Hematopoietic multipotent progenitor cell (in vitro differentiated cells): ENCODE measurements around the gene FUT9. TPM values are rescaled to one million over a fixed set of nuclear protein-coding genes. Genes with fewer than 3 reads are reported as not detected.

Experiments used
- DNase-seq, 3 donors: peaks; one replicate each; pipeline ENCODE4 v3.0.0-alpha.2; 2011 to 2015; ENCODE audit warnings: low read depth in 2 of 3, low spot score in 2 of 3
- total RNA-seq: library from RNA; depleted of rRNA; stranded (reverse); fragments of >200 nt; gene quantifications from one replicate; pipeline ENCODE4 v1.2.3, GENCODE V29; 2012

FUT9 gene
- total RNA-seq, 1 donor = under 0.01 TPM

DNA sequence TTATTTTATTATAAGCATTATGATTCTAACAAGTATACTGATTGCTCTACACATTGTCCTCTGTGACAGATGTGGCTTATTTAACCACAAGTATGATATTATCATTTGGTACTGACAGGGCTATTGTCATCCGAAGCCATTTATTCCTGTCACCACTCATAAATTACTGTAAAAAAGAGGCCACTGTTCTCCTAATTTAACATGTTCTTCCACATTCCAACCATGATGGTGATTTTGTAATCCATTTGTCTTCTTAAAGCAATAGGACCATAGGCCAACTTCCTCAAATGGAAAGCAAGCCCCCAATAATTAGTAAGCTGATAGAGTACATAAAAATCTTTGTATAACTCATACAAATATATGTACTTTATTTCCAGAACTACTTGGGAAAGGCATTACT is 50.6 kb downstream of the FUT9 start:
- no peak for DNase-seq

DNA sequence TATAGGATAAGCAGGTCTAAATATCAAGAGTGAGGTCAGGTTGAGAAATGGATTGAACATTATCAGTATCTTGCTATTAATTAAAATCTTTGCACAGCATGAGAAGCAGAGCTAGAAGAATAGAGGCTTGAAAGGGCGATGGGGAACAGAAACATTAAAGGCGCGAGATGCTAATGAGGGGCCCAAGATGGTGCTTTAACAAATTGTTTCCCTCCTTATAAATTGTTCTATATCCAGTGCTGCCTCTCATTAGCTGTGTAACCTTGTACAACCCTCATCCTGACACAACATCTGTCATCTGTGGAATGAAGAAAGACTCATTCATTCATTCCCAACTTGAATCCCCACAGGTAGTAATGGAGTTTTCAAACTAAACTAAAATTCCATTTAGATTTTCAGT is 57.8 kb downstream of the FUT9 start:
- no peak for DNase-seq

DNA sequence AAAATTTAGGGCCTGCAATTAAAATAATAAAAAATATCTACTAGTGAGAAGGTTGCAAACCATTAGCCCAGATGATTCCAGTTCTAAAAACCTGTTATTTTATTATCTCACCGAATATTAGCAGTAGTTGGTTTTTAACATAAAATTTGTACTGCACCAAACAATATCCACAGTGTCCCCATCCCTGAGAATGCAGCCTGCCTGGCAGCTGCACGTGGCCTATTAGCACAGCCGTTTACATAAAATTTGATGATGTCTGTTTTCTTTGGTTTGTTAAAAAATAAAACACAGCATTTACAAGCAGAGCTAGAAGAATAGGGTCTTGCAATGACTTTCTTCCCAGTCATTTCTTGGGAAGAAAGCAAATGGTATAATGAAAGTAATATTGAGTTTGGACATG is 58.2 kb downstream of the FUT9 start:
- DNase-seq = no peak

DNA sequence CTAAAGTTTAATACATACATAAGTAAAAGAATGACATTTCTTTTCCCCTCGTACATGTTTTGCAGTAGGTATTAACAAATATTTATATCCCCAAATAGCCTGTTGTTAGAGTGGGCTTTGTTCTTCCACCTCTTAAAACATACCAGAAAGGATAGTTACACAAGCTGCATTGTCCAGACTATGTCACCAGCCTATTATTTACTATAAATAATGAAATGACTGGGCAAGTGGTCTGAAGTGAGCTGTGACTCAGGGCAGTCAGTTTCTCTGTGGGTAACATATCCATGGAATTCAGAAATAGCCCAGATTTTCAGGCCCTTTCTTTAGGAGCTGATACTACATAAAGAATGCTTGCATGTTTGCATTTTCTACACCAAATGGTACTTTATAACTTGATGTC is 60.1 kb downstream of the FUT9 start:
- DNase-seq = no peak

DNA sequence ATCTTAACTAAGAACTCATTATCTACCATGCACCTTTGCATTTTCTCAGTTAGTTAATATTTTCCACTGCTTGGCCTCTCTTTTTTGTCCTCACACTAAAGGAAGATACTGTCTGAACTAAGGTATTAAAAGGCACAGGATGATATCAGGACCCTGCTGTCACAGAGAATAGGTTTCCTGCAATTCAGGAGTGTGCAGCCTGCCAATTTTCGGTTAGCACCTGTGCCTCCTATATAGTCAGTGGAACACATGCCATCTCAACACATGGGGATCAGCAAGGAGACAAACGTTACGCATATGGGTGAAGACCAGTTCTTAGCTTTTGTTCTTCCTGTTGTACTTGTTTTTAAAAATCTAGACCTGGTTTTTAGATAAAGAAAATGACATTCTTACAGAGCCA is 71.0 kb downstream of the FUT9 start:
- DNase-seq = no peak

DNA sequence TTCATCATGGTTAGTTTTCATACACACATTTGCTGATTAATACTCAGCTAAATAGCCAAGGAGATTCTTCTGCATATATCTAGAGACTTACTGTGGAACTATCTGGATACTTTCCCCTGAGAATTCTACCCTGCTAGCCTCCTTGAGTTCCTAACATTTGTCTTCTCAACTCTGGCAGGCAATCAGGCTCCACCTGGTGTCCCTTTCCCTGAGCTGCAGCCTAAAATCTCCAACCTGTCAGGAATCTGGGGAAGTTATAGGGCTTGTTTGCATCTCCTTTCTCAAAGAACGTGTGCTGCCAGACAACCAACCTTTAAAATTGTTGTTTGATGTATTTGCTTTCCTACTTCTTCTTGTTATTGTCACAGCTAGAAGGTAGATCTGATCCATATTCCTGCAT is 73.4 kb downstream of the FUT9 start:
- DNase-seq = no peak

DNA sequence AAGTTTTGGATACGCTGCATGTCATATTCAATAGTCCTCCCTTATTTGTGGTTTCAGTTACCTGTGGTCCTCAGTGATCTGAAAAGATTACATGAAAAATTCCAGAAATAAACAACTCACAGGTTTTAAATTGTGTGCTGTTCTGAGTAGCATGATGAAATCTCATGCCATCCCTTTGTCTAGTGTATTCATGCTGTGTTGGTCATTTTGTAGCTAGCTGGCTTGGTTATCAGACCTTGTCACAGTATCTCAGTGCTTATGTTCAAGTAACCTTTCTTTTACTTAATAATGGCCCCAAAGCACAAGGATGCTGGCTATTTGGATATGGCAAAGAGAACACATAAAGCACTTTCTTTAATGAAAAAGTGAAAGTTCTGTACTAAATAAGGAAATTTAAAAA is 78.3 kb downstream of the FUT9 start:
- DNase-seq = no peak

DNA sequence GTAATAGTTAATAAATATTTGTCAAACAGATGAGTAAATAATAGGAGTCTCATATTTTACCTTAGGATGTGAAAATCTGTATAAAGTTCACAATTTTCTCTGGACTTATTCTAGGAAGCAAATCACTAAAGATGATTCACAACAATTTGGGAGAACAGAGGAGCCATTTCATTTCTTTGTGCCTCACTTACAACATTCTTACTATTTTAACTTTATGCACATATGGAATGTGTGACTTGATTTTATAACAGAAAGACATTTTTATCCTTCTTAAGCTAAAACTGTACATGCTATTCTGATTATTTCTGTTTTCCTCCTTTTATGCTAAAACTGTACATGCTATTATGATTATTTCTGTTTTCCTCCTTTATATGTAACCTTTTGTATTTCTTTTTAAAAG is 83.3 kb downstream of the FUT9 start:
- DNase-seq = no peak

DNA sequence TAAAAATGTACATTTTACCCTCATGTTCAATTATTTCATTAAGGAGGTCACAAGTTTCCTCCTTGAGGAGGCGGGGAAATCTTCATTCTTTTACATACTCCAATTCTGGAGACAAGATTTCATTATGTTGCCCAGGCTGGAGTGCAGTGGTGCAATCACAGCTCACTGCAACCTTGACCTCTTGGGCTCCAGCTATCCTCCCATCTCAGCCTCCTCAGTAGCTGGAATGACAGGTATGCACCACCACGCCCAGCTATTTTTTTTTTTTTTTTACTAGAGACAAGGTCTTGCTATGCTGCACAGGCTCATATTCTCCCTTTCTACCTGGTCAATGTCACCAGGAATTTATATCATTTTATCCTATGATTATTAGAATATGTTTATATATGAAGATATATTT is 85.8 kb downstream of the FUT9 start:
- DNase-seq = no peak

DNA sequence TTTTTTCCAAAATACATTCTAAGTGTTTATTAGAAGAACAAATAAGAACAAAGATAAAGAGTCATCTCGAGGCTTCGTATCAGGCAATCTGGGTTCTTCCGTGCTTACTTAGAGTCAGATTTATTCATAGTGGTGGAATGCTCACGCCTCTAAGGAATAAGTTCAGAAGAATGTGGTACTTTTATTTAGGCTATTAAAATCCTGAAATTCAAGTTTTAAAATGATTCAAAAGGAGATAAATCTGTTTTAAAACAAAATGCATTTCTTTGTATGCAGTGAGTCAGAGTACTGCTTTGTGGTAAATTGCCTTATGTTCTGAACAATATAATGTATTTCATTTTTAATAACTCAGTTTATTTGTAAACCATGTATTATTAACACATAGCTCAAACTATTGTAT is 89.1 kb downstream of the FUT9 start:
- no peak for DNase-seq

DNA sequence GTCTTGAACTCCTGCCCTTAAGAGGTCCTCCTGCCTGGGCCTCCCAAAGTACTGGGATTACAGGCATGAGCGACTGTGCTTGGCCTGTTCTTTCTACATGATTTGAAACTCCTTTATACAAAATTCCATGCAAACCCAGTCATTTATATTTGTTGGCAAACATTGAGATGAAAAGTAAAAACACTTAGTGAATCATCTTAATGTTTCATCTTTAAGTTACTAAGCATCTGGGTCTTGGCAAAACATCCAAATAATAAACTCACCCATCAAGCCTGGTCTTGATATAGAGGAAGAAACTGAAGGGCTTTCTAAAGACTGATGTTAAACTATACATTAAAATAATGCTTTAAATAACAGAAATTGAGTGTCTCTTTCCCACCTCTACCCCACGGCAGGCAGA is 95.1 kb downstream of the FUT9 start:
- DNase-seq = no peak

DNA sequence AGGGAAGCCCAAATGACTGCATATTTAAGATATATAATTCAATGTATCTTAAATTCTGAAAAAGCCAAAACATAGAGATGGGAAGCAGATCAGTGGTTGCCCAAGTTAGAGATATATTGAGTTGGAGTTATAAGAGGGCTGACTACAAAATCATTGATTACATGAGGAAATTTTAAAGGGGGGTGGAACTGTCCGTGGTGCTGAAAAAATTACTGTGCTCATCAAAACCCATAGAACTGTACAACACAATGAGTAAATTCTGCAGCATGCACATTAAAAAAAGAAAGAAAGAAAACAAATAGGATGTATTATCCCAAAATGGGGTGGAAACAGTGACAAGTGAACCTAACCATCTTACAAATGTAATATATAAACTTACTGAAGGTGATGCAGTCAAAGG is 100.9 kb downstream of the FUT9 start:
- peak in 1 of 3 donors; percentile 10 for DNase-seq

DNA sequence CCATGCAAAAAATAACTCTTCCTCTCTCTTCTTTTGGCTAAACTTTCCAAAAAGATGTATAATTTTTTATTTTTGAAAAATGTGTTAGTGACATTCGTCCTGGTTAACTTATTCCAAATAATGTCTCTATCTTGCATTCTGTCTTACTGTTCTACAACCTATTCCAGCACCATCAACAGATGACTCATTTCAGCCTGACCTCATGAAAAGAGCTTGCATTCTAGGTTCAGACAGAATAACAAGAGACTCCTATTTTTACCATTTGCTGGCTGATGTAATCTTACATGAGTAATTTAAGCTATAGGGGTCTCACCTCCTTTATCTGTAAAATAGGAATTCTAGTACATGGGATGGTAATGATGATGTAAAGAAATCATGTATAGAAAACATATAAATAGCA is 109.0 kb downstream of the FUT9 start:
- no peak for DNase-seq

DNA sequence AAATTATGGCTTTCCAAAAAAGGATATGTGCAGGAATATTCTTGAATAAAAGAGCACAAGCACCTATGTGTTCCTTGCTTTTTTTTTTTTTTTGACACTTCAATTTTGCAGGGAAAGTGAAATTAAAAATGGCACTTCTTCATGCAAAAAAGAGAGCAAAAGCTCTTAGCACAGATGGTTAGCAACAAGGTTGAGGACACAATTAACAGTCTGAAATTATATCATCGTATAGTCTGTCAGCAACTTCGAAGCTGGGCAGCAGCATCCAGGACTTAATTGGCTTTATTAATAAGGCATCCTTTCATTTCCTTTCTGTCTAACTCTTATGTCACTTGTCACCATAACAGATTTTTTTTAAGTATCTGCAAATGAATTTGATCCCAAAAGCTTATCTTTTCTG is 122.6 kb downstream of the FUT9 start:
- DNase-seq = no peak

DNA sequence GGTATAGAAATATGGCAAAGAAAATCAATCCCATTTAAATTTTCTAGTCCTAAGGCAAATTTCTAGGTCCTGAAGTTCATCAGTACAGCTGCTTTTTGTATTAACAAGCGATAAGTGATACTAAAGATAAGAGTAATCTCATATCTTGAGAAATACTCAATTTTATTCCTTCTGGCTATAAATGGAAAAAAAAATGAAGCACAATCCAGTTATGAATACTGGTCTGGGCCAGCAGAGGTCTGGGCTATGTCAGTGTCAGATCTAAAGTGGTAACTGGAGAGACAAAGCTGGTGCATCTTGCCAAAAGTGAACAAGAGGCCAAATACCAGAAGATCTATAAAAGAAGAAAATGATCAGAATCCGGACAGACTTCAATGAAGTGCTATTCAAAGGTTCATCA is 126.4 kb downstream of the FUT9 start:
- DNase-seq = no peak

DNA sequence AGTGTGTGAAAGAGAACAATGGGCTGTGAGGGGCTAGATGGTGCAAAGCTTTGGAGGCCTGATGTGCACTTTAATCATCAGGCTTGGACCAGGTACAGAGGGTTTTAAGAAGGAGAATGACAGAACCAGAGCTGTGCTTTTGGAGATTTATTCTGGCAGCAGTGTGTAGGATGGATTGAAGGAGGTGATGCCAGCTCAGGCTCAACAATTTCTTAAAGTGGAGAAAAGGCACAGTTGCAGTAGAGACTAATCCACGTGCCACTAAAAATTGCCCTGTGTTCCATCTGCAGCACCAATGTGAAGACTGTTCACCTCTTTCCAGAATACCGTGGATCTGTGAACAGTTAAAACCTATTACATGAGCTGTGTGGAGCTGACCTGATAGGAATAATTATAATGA is 134.7 kb downstream of the FUT9 start:
- DNase-seq = no peak

DNA sequence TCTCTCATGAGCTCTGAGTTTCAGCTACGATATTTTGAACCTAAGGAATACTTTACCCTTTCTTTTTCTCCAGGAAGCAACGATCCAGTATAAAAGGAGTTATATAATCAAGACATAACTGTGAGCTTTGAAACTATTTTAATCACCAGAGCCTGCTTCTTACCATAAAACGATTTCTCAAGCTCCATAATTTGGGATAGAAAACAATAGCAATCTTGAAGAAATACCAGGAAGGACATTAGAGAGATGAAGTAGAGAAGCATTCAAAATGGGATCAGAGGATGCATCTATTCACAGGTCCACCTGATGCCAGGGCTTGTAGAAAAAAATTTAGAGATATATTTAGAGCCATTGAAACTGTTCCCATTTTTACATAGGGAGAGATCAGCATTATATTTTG is 135.9 kb downstream of the FUT9 start:
- DNase-seq = no peak

DNA sequence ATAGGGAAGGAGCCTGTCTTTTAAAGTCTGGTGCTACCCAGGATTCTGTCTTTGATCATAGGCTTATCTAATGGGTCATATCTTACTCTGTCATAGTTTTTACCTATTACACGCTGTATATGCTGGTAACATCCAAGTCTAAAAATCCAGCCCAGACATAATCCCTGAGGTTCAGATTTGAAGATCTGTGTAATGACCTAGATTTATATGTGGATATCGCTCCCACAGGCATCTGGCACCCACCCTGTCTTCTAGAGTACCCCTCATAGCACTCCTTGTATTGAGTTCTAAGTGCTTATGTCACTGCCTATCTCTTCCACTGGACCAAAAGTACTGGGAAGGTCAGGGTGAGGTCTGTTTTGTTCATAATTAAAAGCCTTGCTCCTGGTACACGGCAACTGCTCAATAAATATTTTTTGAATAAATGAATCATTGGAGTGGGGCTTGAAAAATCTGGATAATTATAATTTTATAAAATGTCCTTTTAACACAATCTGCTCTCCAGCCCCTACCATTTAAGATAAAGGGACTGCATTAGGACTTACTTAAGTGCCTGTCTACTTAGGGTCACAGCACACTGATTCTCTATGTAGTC is 136.4 kb downstream of the FUT9 start:
- no peak for DNase-seq

DNA sequence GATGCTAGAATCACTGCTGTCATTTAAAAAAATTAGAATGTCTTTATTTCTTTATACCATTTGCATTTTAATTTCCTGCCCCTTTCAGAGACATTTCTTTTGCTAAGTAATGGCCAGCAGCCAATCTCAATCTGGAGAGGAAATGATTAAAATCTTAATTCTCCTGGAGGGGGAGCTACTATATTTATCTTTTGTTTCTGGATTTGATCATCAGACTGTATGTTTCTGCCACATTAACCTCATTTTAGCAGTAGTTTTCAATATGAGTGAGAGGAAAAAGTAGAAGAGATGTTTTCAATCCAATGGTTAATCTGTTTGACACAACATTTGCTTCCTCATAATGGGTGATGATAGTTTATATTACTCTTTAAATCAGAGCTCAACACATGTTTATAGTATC is 138.0 kb downstream of the FUT9 start:
- no peak for DNase-seq

DNA sequence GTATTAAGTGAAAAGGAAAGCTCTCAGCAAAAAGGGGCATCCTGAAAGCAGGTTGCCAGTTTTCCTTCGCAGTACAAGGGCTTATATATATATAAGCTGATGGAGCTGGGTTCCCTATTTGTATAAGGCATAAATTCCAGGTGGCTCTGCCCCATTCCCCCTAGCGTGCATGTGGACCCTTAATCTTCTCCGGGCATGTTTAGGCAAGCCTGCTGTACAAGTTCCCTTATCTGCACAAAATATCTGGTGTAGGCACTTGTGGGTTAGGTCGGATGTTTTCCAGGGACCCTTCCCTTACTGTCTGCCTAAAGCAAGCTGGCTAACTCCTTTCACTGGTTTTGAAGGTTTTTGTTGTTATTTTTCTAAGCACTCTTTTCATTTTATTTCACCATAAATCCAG is 140.7 kb downstream of the FUT9 start:
- DNase-seq = no peak

DNA sequence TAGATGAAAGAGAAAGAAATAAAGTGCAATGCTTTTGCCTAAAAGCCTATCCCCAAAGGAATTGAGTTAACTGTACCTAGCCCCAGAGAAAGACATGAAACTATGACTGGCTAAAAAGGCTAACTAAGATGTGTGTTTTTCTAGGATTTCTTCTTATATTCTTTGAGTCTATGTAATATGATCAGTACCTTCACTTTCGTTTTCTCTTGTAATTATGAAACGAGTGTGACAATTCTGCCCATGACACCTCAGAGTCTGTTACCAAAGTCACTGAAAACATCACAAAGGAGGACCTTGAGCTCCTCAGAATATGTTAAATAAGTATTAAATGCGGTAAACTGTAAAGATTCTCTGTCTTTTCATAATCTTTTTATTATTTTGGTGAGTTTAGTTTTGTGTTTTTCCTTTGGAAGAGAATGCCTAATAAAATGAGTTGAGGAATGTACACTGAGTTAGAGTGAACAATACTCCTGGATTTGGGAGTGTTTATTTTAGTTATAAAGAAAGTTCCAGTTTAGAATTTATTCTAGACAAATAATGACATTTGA is 141.3 kb downstream of the FUT9 start:
- DNase-seq = peak in 1 of 3 donors; percentile 7

DNA sequence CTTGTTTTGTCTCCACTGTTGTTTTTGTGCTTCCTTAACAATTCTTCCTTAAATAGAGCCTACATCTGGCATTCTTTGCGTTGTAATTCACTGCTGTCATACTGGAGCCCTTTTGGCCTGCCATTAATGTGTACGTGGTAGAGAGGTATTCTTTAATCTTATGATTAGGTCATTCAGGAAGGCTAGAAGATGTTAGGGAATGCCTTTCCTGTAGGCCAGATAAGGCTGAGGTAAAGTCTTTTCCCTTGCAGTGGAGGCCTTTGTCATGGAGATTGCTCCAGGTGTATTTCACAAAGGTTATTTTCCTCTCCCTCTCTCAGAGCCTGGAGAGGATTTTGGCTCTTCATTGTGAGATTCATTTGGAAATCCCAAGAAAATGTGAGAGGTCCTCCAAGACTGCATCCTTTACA is 146.9 kb downstream of the FUT9 start:
- DNase-seq = no peak

DNA sequence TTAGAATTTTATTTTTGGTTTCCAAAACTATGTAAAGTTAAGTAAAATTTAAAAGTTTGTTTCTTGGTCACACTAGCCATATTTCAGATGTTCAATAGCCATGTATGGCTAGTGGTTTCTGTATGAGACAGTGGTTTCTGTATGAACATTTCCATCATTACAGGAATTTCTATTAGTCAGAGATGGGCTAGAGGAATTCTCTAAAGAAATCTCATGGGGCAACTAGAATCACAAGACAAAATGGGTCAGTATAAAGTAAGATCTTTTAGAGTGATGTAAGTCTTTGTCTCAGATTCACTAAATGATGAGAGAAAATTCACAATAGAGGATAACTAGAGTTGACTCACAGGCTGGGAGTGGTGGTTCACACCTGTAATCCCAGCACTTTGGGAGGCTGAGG is 149.0 kb downstream of the FUT9 start:
- DNase-seq = no peak
